Measurements from ENCODE around the gene ADGRB3.
A peak's percentile ranks its signal among the peaks of the same experiment; 100 is the strongest.
"Not testable (repeated sequence)": the region's sequence is repeated elsewhere in the genome, so short reads cannot be mapped to it uniquely, and the experiment has no call there.

ADGRB3 gene

GRCh38 chr6:68975816-68976215, 340.7 kb downstream of the ADGRB3 start:
- no peak for TF ChIP-seq CTCF (IDR thresholded peaks at IDR 0.05; ENCODE audit: low read depth, low read length, missing control alignments)
- no peak for DNase-seq (ENCODE audit: low read depth)
- H3K4me3 ChIP-seq (ENCODE audit: low read depth, low read length), result no peak overlapping the region

- DNase-seq (ENCODE audit: low read depth), result no peak
- no peak overlapping the region for H3K4me3 ChIP-seq (ENCODE audit: low read depth, low read length)
- peak; percentile 27 for TF ChIP-seq CTCF (IDR thresholded peaks at IDR 0.05; ENCODE audit: low read depth, low read length, missing control alignments)
These were observed 341.2 kb downstream of the ADGRB3 start for GRCh38 chr6:68976260-68976659.

- TF ChIP-seq CTCF (IDR thresholded peaks at IDR 0.05; ENCODE audit: low read depth, low read length, missing control alignments), result no peak
- DNase-seq (ENCODE audit: low read depth), result no peak
- no peak overlapping the region for H3K4me3 ChIP-seq (ENCODE audit: low read depth, low read length)
These were observed 343.3 kb downstream of the ADGRB3 start for GRCh38 chr6:68978411-68978810.

GRCh38 chr6:68981668-68982067, 346.6 kb downstream of the ADGRB3 start:
- H3K4me3 ChIP-seq (ENCODE audit: low read depth, low read length); DNase-seq (ENCODE audit: low read depth): not testable (repeated sequence)

GRCh38 chr6:68988698-68989097, 353.6 kb downstream of the ADGRB3 start:
- no peak for TF ChIP-seq CTCF (IDR thresholded peaks at IDR 0.05; ENCODE audit: low read depth, low read length, missing control alignments)
- no peak for DNase-seq (ENCODE audit: low read depth)
- no peak overlapping the region for H3K4me3 ChIP-seq (ENCODE audit: low read depth, low read length)

- no peak overlapping the region for H3K4me3 ChIP-seq (ENCODE audit: low read depth, low read length)
- no peak for TF ChIP-seq CTCF (IDR thresholded peaks at IDR 0.05; ENCODE audit: low read depth, low read length, missing control alignments)
- DNase-seq (ENCODE audit: low read depth), result no peak
These were observed 355.2 kb downstream of the ADGRB3 start for GRCh38 chr6:68990317-68990716.

GRCh38 chr6:68993911-68994310, 358.8 kb downstream of the ADGRB3 start:
- TF ChIP-seq CTCF (IDR thresholded peaks at IDR 0.05; ENCODE audit: low read depth, low read length, missing control alignments), result no peak
- no peak for DNase-seq (ENCODE audit: low read depth)
- H3K4me3 ChIP-seq (ENCODE audit: low read depth, low read length), result no peak overlapping the region

GRCh38 chr6:68994521-68994920, 359.4 kb downstream of the ADGRB3 start:
- no peak for DNase-seq (ENCODE audit: low read depth)
- TF ChIP-seq CTCF (IDR thresholded peaks at IDR 0.05; ENCODE audit: low read depth, low read length, missing control alignments), result no peak
- H3K4me3 ChIP-seq (ENCODE audit: low read depth, low read length), result no peak overlapping the region

All from GM12864 (cell line).